Stimulated activated naive CD8-positive, alpha-beta T cell treated with anti-CD3 and anti-CD28 coated beads, Interleukin-15, Interleukin-2, amounts not matched to agents 100 ng/mL and 50 ng/mL, for 24 hours (primary cell): ENCODE data around the gene CACNA2D4.
"Not testable (repeated sequence)": the region's sequence is repeated elsewhere in the genome, so short reads cannot be mapped to it uniquely, and the experiment has no call there.

ENCODE experiments used
- H3K27ac Mint-ChIP-seq: one replicate; pipeline ENCODE4 v1.8.0; 2021; ENCODE audit warnings: mild to moderate bottlenecking, mixed read lengths
- H3K27me3 Mint-ChIP-seq: one replicate; pipeline ENCODE4 v1.8.0; 2021; ENCODE audit warnings: mixed read lengths
- H3K36me3 Mint-ChIP-seq: one replicate; pipeline ENCODE4 v1.8.0; 2021; ENCODE audit warnings: low read depth, mixed read lengths
- H3K4me1 Mint-ChIP-seq: one replicate; pipeline ENCODE4 v1.8.0; 2021; ENCODE audit warnings: low read depth, mixed read lengths
- H3K4me3 Mint-ChIP-seq: one replicate; pipeline ENCODE4 v1.8.0; 2021; ENCODE audit warnings: mild to moderate bottlenecking, mixed read lengths
- H3K9me3 Mint-ChIP-seq: one replicate; pipeline ENCODE4 v1.8.0; 2021; ENCODE audit warnings: mixed read lengths

Gene CACNA2D4

GRCh38 chr12:1918081-1918883 is at the start of gene CACNA2D4:
Gene CACNA2D4, minus strand, starts transcription at chr12:1918652. Its CDS starts 179 bp downstream, at chr12:1918473.
- Mint-ChIP-seq H3K4me3 (peak within 1 kb of the TSS; percentile 45), H3K27ac (peak within 1 kb of the TSS; percentile 16), H3K27me3 (no peaks in the 10 kb centered on the region), H3K9me3 (no peaks in the 10 kb centered on the region), H3K36me3 (no peaks in the 10 kb centered on the region), H3K4me1 (peaks cover 20% of the 10 kb centered on the region)

DNA sequence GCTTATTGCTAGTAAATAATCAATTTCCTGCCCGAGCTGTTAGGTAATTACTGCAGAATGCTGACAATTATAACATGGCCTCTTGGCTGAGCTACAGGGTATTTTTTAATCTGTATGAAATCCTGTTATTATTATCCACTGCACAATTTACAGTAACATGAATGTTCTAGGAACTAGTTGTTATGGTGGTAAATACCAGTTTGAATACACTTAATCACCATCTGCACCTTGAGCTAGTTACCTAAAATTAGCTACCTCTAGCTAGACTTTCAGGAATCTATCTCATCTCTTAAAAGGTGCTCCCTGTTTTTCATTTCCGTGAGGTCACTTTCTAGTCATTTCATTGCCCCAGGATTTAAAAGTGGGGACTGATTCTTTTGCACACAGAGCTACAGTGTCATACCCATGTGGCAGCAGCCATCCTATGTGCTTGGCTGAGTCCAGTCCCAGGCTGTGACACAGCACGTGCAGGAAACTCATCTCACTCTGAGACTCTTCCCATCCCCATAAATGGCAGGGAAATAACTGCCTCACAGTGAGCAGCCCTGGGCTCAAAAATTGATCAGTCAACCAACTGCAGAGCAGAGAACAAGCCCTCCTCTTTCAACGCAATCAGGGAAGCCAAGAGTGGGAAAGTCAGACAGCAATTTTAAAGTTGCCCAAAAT is 48.2 kb upstream of the CACNA2D4 start:
- H3K4me3 Mint-ChIP-seq: no peak overlapping the region
- no peaks in the 10 kb centered on the region for H3K27me3 Mint-ChIP-seq
- H3K9me3 Mint-ChIP-seq: no peaks in the 10 kb centered on the region
- peaks cover 35% of the 10 kb centered on the region for H3K36me3 Mint-ChIP-seq
- H3K27ac Mint-ChIP-seq: no peak overlapping the region
- H3K4me1 Mint-ChIP-seq: no peaks in the 10 kb centered on the region

GRCh38 chr12:1965916-1966315 is 47.5 kb upstream of the CACNA2D4 start:
- Mint-ChIP-seq H3K4me3 (no peak overlapping the region), H3K4me1 (no peaks in the 10 kb centered on the region), H3K27me3 (no peaks in the 10 kb centered on the region), H3K36me3 (peaks cover 43% of the 10 kb centered on the region), H3K27ac (no peak overlapping the region), H3K9me3 (no peaks in the 10 kb centered on the region)

DNA sequence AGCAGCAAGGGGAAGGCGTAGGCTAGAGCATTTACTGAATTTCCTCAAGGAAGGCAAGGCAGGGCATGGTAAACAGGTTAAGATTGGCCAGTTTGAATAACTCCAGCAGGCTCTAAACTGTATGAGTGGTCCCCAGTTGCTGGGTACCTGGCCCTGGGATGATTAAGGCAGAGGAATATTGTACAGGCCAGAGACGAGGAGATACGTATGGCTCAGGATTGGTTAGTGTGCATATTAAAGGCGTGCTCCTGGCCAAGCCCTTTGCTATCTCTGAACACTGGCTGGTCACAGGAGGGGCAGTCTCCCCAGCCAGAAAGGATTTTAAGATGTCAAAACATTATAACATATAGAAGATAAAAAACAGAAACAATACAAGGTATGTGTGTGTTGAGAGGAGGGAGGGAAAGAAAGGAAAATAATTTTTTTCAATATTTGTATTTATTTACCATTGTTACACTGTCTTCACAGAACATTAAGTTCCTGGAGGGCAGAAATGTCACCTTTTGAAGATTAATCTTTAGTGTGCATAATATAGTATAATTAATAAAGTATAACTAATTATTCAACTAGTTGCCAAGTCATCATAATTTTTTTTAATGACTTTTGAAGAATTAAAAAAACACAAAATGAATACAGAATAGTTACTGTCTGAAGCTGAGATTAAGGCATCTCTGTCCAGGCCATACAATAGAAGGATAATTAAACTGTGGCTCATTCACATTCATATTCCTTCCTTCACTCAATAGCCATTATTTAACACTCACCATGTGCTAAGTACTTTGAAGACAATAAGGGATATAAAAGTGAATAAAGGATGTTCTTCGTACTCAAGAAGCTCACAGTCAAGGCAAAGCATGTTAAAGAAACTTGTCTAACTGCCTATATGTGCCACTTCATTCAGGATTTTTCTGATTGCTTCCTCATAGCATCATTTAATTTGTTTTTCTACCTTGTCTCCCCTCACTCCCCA is 43.9 kb upstream of the CACNA2D4 start:
- Mint-ChIP-seq H3K4me3 (no peak overlapping the region), H3K4me1 (no peaks in the 10 kb centered on the region), H3K36me3 (peaks cover 59% of the 10 kb centered on the region), H3K9me3 (no peaks in the 10 kb centered on the region), H3K27ac (no peak overlapping the region), H3K27me3 (no peaks in the 10 kb centered on the region)

DNA sequence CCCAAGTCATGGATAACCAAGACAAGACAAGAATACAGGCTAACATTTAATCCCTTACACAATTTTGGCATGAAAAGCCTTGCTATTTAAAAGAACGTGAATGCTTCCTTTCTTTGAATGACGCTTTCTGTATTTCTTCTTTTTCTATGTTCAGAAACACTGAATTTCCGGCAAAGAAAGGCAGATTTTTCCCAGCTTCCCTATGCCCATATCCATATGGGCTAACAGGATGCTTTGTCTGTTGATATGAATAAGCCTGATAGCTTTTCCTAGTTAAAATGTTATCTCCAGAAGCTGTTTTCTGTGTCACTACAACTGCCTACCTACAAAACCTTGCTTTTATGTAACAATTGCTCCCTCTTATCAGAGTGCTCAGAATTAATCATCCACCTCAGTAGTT is 38.3 kb upstream of the CACNA2D4 start:
- no peaks in the 10 kb centered on the region for H3K27me3 Mint-ChIP-seq
- H3K9me3 Mint-ChIP-seq: no peaks in the 10 kb centered on the region
- no peak overlapping the region for H3K4me3 Mint-ChIP-seq
- no peaks in the 10 kb centered on the region for H3K4me1 Mint-ChIP-seq
- H3K36me3 Mint-ChIP-seq: peaks cover 42% of the 10 kb centered on the region
- H3K27ac Mint-ChIP-seq: no peak overlapping the region

GRCh38 chr12:1949771-1950470 is 31.5 kb upstream of the CACNA2D4 start:
- Mint-ChIP-seq H3K4me3 (no peak overlapping the region), H3K36me3 (peaks cover 51% of the 10 kb centered on the region), H3K27ac (no peak overlapping the region), H3K27me3 (no peaks in the 10 kb centered on the region), H3K9me3 (no peaks in the 10 kb centered on the region), H3K4me1 (no peaks in the 10 kb centered on the region)

DNA sequence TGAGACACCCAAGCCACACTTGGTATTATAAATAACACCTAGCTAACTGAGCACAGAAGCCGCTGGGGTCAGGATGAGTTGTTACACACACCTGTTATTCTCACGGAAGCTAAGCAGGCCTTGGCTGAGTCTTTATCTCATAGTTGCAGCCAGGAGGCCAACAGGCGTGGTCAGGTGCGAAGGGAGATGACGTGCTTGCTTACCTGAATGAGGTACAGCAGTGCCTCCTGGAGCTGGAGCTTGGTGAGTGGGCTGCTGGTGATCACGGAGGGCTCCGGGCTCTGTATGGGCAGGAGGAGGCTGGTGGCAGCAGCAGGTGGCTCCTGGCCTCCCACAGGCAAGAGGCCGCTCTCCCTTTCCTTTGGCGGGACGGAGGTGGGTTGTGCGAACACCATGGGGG is 30.4 kb upstream of the CACNA2D4 start:
- peaks cover 59% of the 10 kb centered on the region for H3K36me3 Mint-ChIP-seq
- no peak overlapping the region for H3K4me3 Mint-ChIP-seq
- H3K27ac Mint-ChIP-seq: no peak overlapping the region
- no peaks in the 10 kb centered on the region for H3K9me3 Mint-ChIP-seq
- no peaks in the 10 kb centered on the region for H3K27me3 Mint-ChIP-seq
- no peaks in the 10 kb centered on the region for H3K4me1 Mint-ChIP-seq

- Mint-ChIP-seq H3K9me3 (no peaks in the 10 kb centered on the region), H3K4me1 (no peaks in the 10 kb centered on the region), H3K27ac (peak overlapping the region; percentile 15), H3K27me3 (no peaks in the 10 kb centered on the region), H3K4me3 (no peak overlapping the region), H3K36me3 (peaks cover 51% of the 10 kb centered on the region)
These were observed 28.6 kb upstream of the CACNA2D4 start for GRCh38 chr12:1947081-1947480.

DNA sequence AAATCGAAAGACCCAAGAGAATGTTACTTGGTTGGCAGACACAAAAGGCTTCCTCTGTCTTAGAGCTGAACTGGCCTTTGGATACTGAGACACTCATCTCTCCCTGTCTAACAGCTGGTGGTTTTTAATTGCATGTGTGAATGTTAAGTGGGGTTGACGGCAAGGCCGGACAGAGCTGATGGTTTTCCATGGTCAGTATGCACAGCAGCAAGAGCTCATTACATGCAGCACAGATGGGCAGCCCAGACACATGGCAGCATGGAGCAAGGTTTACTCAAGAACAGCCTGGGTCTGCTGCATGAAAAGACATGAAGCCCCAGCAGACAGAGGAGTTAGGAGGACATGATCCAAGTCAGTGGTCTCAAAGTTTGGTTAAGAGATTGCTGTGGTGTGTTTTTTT is 27.8 kb upstream of the CACNA2D4 start:
- Mint-ChIP-seq H3K4me1 (no peaks in the 10 kb centered on the region), H3K36me3 (peaks cover 43% of the 10 kb centered on the region), H3K27ac (no peak overlapping the region), H3K27me3 (no peaks in the 10 kb centered on the region), H3K9me3 (no peaks in the 10 kb centered on the region), H3K4me3 (no peak overlapping the region)

- not testable (repeated sequence) for H3K9me3 Mint-ChIP-seq, H3K4me1 Mint-ChIP-seq, H3K4me3 Mint-ChIP-seq, H3K27me3 Mint-ChIP-seq
- Mint-ChIP-seq H3K27ac (peak overlapping the region; percentile 34), H3K36me3 (peaks cover 45% of the 10 kb centered on the region)
These were observed 27.1 kb upstream of the CACNA2D4 start for GRCh38 chr12:1945502-1945901.

GRCh38 chr12:1939801-1940607 is 21.6 kb upstream of the CACNA2D4 start:
- no peaks in the 10 kb centered on the region for H3K9me3 Mint-ChIP-seq
- H3K4me3 Mint-ChIP-seq: no peak overlapping the region
- peaks cover 16% of the 10 kb centered on the region for H3K36me3 Mint-ChIP-seq
- H3K27me3 Mint-ChIP-seq: no peaks in the 10 kb centered on the region
- peaks cover 4% of the 10 kb centered on the region for H3K4me1 Mint-ChIP-seq
- no peak overlapping the region for H3K27ac Mint-ChIP-seq

GRCh38 chr12:1939331-1939730 is 20.9 kb upstream of the CACNA2D4 start:
- Mint-ChIP-seq H3K27ac (no peak overlapping the region), H3K9me3 (no peaks in the 10 kb centered on the region), H3K4me1 (peaks cover 4% of the 10 kb centered on the region), H3K36me3 (peaks cover 11% of the 10 kb centered on the region), H3K27me3 (no peaks in the 10 kb centered on the region), H3K4me3 (no peak overlapping the region)

DNA sequence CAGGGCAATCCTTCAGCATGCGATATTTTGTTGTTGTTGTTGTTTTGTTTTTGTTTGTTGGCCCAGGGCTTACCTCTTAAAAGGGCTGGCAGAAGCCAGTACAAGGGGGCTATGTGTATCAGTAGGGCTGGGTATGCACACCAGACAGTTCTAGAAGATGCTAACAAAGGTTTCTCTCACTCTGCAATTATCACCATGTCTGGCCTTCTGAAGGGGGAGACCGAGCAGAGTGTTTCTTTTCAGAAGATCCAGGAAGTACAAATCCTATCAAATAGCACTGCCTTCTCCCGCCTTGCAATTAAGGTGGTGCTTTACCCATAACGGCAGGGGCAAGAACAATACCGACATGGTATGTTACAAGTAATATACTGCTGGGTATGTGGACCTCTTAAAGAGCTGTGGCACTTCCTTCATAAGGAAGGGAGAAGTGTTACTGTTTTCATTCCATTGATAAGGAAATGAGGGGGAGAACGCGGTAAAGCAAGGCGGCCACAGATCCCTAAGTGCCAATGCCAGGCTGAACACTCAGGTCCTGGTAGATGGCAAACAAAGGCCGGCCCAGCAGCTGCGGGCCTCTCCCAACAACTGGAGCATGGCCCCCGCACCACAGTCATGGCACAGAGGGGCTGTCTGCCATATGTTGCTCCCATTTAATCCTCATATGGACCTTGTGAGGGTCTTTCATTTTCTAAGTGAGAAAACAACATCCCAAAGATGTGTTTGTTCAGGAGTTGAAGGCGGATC is 19.2 kb upstream of the CACNA2D4 start:
- peaks cover 8% of the 10 kb centered on the region for H3K4me1 Mint-ChIP-seq
- H3K27ac Mint-ChIP-seq: no peak overlapping the region
- no peak overlapping the region for H3K4me3 Mint-ChIP-seq
- H3K9me3 Mint-ChIP-seq: no peaks in the 10 kb centered on the region
- no peaks in the 10 kb centered on the region for H3K27me3 Mint-ChIP-seq
- H3K36me3 Mint-ChIP-seq: peaks cover 5% of the 10 kb centered on the region
